HEK293T (cell line): Measurements from ENCODE around the gene ARHGAP25.

Source experiments
- CTCF ChIA-PET: fragments of 350-600 bp; formaldehyde crosslinking; extraction: SDS; loops from one replicate; lab custom pipeline; 2021; ENCODE audit warnings: antibody characterized with exemption, inconsistent platforms; lab: Yijun Ruan, JAX
- POLR2A ChIA-PET: fragments of 350-600 bp; formaldehyde crosslinking; extraction: SDS; loops from one replicate; lab custom pipeline; 2020; ENCODE audit warnings: antibody characterized with exemption, inconsistent platforms; lab: Yijun Ruan, JAX
- DNase-seq: peaks from one replicate; pipeline ENCODE4 v3.0.0; 2012; ENCODE audit warnings: mixed read lengths; ENCODE audit errors: extremely low spot score
- ARNT ChIP-seq: fragments of 450-650 bp; IDR thresholded peaks from 2 replicates; pipeline ENCODE4 v1.6.1; 2017; ENCODE audit warnings: mild to moderate bottlenecking
- BHLHE40 ChIP-seq: fragments of 450-650 bp; IDR thresholded peaks from 2 replicates; pipeline ENCODE4 v1.6.1; 2016; ENCODE audit warnings: mild to moderate bottlenecking, moderate library complexity, borderline replicate concordance
- CTBP1 ChIP-seq: fragments of 450-650 bp; IDR thresholded peaks from 2 replicates; pipeline ENCODE4 v1.6.1; 2016; ENCODE audit warnings: borderline replicate concordance
- ELF4 ChIP-seq: fragments of 450-650 bp; IDR thresholded peaks from 2 replicates; pipeline ENCODE4 v1.6.1; 2017; ENCODE audit warnings: antibody characterized with exemption
- FOXA1 ChIP-seq: fragments of 450-650 bp; IDR thresholded peaks from 2 replicates; pipeline ENCODE4 v1.6.1; 2016; ENCODE audit warnings: mild to moderate bottlenecking
- FOXK2 ChIP-seq: fragments of 450-650 bp; IDR thresholded peaks from 2 replicates; pipeline ENCODE4 v1.6.1; 2016; ENCODE audit warnings: mild to moderate bottlenecking
- FOXM1 ChIP-seq: fragments of 450-650 bp; IDR thresholded peaks from 2 replicates; pipeline ENCODE4 v1.6.1; 2017; ENCODE audit warnings: mild to moderate bottlenecking, borderline replicate concordance
- HDGF ChIP-seq: fragments of 450-650 bp; IDR thresholded peaks from 2 replicates; pipeline ENCODE4 v1.6.1; 2017; ENCODE audit warnings: antibody characterized with exemption, borderline replicate concordance
- L3MBTL2 ChIP-seq: fragments of 450-650 bp; conservative IDR thresholded peaks from 2 replicates; pipeline ENCODE4 v1.6.1; 2016; ENCODE audit warnings: mild to moderate bottlenecking
- LEF1 ChIP-seq: fragments of 450-650 bp; IDR thresholded peaks from 2 replicates; pipeline ENCODE4 v1.6.1; 2017; ENCODE audit warnings: mild to moderate bottlenecking, borderline replicate concordance
- NFRKB ChIP-seq: fragments of 450-650 bp; IDR thresholded peaks from 2 replicates; pipeline ENCODE4 v1.6.1; 2016; ENCODE audit warnings: mild to moderate bottlenecking, moderate library complexity
- SP1 ChIP-seq: fragments of 450-650 bp; IDR thresholded peaks from 2 replicates; pipeline ENCODE4 v1.6.1; 2017
- SUZ12 ChIP-seq: fragments of 450-650 bp; IDR thresholded peaks from 2 replicates; pipeline ENCODE4 v1.6.1; 2016; ENCODE audit warnings: mild to moderate bottlenecking
- TARDBP ChIP-seq: fragments of 450-650 bp; IDR thresholded peaks from 2 replicates; pipeline ENCODE4 v1.6.1; 2016
- ZNF384 ChIP-seq: fragments of 450-650 bp; IDR thresholded peaks from 2 replicates; pipeline ENCODE4 v1.6.1; 2016
- TF ChIP-seq, protein P1 (sequence below): fragments of 450-650 bp; IDR thresholded peaks from 2 replicates; pipeline ENCODE4 v1.6.1; 2016

Gene ARHGAP25

DNA sequence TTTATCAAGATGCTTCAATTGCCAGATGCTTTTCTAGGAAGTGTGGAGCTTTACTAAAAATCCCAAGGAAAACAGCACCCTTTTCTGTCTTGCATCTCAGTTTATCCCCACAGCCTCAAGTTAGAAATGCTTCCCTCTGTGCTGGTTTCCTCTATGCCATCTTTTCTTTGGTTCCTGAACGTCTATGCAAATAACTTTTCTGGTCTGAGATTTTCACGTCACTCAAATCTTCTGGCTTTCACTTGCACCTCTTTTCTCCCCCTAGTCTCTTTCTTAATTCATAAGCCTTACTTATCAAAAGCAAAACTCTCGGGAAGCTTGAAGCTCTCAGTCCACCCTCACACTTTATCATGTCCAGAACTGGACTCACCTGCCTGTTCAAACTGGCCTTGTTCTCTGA lies 33.9 kb downstream of the ARHGAP25 start:
- ChIA-PET POLR2A (no interaction called here), CTCF (no interaction called here)
- TF ChIP-seq ELF4 = no peak
- no peak for TF ChIP-seq TARDBP
- TF ChIP-seq L3MBTL2 = no peak
- no peak for TF ChIP-seq SUZ12
- TF ChIP-seq ARNT = no peak
- no peak for TF ChIP-seq SP1
- no peak for TF ChIP-seq ZNF384
- no peak for TF ChIP-seq HDGF
- TF ChIP-seq, protein P1, sequence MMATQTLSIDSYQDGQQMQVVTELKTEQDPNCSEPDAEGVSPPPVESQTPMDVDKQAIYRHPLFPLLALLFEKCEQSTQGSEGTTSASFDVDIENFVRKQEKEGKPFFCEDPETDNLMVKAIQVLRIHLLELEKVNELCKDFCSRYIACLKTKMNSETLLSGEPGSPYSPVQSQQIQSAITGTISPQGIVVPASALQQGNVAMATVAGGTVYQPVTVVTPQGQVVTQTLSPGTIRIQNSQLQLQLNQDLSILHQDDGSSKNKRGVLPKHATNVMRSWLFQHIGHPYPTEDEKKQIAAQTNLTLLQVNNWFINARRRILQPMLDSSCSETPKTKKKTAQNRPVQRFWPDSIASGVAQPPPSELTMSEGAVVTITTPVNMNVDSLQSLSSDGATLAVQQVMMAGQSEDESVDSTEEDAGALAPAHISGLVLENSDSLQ = no peak
- TF ChIP-seq FOXK2 = no peak
- TF ChIP-seq FOXA1 = no peak
- no peak for TF ChIP-seq BHLHE40
- no peak for TF ChIP-seq NFRKB
- no peak for TF ChIP-seq LEF1
- TF ChIP-seq CTBP1 = no peak
- no peak for TF ChIP-seq FOXM1
- DNase-seq = no peak

GRCh38 chr2:68768951-68769350 lies 34.3 kb downstream of the ARHGAP25 start:
- no peak for DNase-seq
- TF ChIP-seq FOXK2 (no peak), SP1 (no peak), SUZ12 (no peak), NFRKB (no peak), FOXA1 (no peak), ELF4 (no peak), CTBP1 (no peak), L3MBTL2 (no peak), ARNT (no peak), LEF1 (no peak), FOXM1 (no peak)
- ChIA-PET CTCF (no interaction called here), POLR2A (no interaction called here)

- ChIA-PET CTCF (interaction anchor here (1.0 kb wide), 1 partner anchor 18 kb away, joined by 4 read pairs; no protein-coding TSS in a partner anchor), POLR2A (no interaction called here)
- TF ChIP-seq ARNT (no peak), ELF4 (no peak), L3MBTL2 (no peak)
- DNase-seq = no peak
These were observed 35.1 kb downstream of the ARHGAP25 start for GRCh38 chr2:68769586-68770270.

DNA sequence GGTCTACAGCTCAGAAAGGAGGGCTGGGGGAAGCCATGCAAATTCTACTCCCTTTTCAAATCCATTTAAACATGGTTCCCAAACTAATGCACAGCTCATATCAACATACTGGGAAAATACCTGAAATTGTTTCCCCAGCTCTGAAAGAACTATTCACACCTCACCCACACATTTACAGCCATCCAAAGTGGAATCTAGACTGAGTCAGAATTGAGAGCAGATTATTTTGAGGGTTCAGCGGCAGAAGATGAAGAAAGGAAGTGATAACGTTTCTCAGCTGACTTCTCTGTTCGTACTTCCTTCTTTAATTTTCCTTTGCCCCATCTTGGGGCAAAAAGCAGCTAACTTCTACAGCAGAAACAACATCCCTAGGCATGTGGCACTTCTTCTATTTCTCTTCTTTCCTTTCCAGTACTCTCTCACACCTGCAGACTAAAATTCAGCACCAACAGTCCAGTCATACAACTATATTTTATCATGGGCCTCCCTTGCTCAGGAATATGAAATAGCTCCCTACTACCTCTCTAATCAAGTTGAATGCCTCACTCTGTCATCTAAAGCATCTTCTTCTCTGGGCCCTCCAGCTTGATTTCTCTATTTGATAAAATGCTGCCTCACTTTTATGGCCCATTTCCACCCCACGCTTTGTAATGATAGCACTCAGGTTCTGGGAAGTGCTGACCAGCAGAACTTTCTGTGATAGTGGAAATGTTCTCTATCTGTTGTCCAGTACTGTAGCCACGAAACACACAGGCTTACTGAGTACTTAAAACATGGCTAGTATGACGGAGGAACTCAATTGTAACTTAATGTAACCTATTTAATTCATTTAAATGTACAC lies 35.9 kb downstream of the ARHGAP25 start:
- TF ChIP-seq ARNT (no peak), TARDBP (no peak), ZNF384 (no peak), FOXA1 (no peak), LEF1 (no peak), CTBP1 (no peak), HDGF (no peak), SUZ12 (no peak), BHLHE40 (no peak), ELF4 (no peak)
- TF ChIP-seq, protein P1 = no peak
- POLR2A ChIA-PET = no interaction called here
- CTCF ChIA-PET = interaction anchor here (1.0 to 1.5 kb wide), 2 partner anchors 19 kb away, joined by 4 to 5 read pairs; no protein-coding TSS in a partner anchor
- no peak for DNase-seq

GRCh38 chr2:68771211-68771751 lies 36.7 kb downstream of the ARHGAP25 start:
- peak; percentile 1 for DNase-seq
- no peak for TF ChIP-seq SP1
- TF ChIP-seq FOXM1 = no peak
- TF ChIP-seq CTBP1 = no peak
- TF ChIP-seq FOXA1 = no peak
- no peak for TF ChIP-seq ZNF384
- TF ChIP-seq HDGF = no peak
- TF ChIP-seq LEF1 = no peak
- no peak for TF ChIP-seq NFRKB
- TF ChIP-seq ARNT = no peak
- ChIA-PET CTCF (interaction anchor here (1.5 kb wide), 1 partner anchor 19 kb away, joined by 5 read pairs; no protein-coding TSS in a partner anchor), POLR2A (no interaction called here)

DNA sequence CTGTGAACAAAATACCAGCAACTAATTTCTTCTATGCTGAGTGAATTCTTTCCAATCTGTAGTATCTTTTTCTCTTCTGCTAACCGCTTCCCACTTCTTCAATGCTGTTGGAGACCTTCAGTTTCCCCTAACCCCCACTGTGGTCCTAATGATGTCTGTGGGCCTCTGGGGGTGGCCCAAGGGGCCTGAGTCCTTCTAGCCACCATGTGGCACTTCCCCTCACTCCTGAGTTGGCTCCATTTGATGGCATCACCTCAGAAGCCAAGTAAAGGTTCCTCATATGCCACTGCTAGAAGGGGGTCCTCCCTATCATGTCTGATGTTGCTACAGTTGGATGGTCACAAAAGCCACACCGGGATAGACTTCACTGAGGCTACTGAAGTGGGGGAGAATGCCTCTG lies 37.5 kb downstream of the ARHGAP25 start:
- TF ChIP-seq ARNT = no peak
- TF ChIP-seq, protein P1 = no peak
- no peak for TF ChIP-seq FOXA1
- TF ChIP-seq TARDBP = no peak
- TF ChIP-seq NFRKB = no peak
- no peak for TF ChIP-seq ELF4
- TF ChIP-seq LEF1 = no peak
- TF ChIP-seq L3MBTL2 = no peak
- ChIA-PET CTCF (interaction anchor here (1.5 kb wide), 1 partner anchor 20 kb away, joined by 5 read pairs; no protein-coding TSS in a partner anchor), POLR2A (no interaction called here)
- no peak for DNase-seq
